ENCODE results near the gene SLC9A9. TPM values are rescaled to one million over a fixed set of nuclear protein-coding genes. Genes with fewer than 3 reads are reported as not detected.

Gene SLC9A9
- total RNA-seq, 4 donors from 2014 or later: 12.8 to 63.8 (median 33.3) TPM

DNA sequence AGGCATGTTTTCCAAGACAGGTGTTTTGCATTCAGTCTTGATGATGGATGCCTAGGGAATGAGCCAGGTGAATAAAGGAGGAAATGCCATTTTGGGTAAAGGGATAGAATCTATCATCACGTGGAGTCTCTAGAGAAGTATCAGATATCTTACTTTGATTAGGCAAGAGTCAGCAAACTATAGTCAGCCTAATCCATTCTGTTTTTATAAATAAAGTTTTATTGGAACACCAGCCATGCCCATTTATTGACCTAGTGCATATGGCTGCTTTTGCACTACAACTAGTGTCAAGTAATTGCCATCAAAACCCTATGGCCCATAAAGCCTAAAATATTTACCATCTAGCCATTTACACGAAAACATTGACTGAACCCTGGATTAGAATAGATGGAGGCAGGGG lies 231.2 kb downstream of the SLC9A9 start:
- no peaks in the 10 kb centered on the region for H3K36me3 ChIP-seq
- H3K27ac ChIP-seq: no peak overlapping the region
- no peaks in the 10 kb centered on the region for H3K9me3 ChIP-seq
- DNase-seq: no peak
- H3K4me1 ChIP-seq: no peaks in the 10 kb centered on the region
- H3K27me3 ChIP-seq: no peaks in the 10 kb centered on the region
- H3K4me3 ChIP-seq: no peak overlapping the region
- TF ChIP-seq, protein P1, sequence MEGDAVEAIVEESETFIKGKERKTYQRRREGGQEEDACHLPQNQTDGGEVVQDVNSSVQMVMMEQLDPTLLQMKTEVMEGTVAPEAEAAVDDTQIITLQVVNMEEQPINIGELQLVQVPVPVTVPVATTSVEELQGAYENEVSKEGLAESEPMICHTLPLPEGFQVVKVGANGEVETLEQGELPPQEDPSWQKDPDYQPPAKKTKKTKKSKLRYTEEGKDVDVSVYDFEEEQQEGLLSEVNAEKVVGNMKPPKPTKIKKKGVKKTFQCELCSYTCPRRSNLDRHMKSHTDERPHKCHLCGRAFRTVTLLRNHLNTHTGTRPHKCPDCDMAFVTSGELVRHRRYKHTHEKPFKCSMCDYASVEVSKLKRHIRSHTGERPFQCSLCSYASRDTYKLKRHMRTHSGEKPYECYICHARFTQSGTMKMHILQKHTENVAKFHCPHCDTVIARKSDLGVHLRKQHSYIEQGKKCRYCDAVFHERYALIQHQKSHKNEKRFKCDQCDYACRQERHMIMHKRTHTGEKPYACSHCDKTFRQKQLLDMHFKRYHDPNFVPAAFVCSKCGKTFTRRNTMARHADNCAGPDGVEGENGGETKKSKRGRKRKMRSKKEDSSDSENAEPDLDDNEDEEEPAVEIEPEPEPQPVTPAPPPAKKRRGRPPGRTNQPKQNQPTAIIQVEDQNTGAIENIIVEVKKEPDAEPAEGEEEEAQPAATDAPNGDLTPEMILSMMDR (IDR thresholded peaks at IDR 0.05): no peak
- TF ChIP-seq POLR2A (IDR thresholded peaks at IDR 0.05): no peak
- intact Hi-C loops (cut with DNase I; ENCODE audit: low total_unique reads): no loop called here

DNA sequence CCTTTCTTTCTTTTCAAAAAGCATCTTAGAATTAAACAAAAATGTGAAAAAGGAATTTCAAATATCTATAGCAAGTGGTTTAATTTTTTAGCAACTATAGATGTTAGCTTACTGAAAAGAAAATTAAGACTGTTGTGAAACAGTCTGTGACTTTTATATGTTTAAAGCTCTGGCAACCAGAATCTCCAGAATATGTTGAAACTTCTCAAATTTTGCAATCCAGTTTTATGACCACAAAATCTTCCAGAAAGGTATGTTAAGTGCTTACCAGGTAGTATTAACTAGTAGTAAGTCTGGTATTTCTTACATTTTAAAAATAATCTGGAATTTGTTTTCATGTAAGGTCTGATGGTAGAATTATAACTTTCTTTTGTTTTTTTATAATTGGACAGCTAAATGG lies 235.0 kb downstream of the SLC9A9 start:
- Histone ChIP-seq H3K4me3 (no peak overlapping the region), H3K4me1 (no peaks in the 10 kb centered on the region), H3K27ac (no peak overlapping the region), H3K9me3 (no peaks in the 10 kb centered on the region), H3K36me3 (no peaks in the 10 kb centered on the region), H3K27me3 (no peaks in the 10 kb centered on the region)
- TF ChIP-seq, protein P1 (IDR thresholded peaks at IDR 0.05): no peak
- no peak for TF ChIP-seq POLR2A (IDR thresholded peaks at IDR 0.05)
- no peak for DNase-seq
- intact Hi-C loops (cut with DNase I; ENCODE audit: low total_unique reads): no loop called here

DNA sequence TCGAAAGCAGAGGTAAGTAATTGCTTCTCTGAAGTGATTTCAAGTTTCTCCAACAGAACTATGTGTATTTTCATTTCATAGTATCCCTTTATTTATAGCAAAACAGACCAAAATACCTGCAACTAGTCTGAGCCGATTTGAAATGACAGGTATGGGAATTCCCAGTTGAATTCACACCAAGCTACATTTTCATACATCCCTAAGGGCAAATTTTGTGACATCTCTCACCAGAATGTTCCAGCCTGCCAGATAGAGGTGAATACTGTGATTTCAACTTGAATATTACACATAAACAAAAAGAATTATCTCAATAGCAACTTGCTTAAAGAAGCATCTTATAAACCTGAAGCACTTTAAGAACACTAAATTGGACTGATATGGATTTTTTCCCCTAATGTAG lies 235.7 kb downstream of the SLC9A9 start:
- no peak overlapping the region for H3K4me3 ChIP-seq
- no peaks in the 10 kb centered on the region for H3K9me3 ChIP-seq
- no peaks in the 10 kb centered on the region for H3K27me3 ChIP-seq
- intact Hi-C loops (cut with DNase I; ENCODE audit: low total_unique reads): no loop called here
- DNase-seq: no peak
- no peaks in the 10 kb centered on the region for H3K4me1 ChIP-seq
- TF ChIP-seq, protein P1 (IDR thresholded peaks at IDR 0.05): no peak
- TF ChIP-seq POLR2A (IDR thresholded peaks at IDR 0.05): no peak
- no peak overlapping the region for H3K27ac ChIP-seq
- H3K36me3 ChIP-seq: no peaks in the 10 kb centered on the region

DNA sequence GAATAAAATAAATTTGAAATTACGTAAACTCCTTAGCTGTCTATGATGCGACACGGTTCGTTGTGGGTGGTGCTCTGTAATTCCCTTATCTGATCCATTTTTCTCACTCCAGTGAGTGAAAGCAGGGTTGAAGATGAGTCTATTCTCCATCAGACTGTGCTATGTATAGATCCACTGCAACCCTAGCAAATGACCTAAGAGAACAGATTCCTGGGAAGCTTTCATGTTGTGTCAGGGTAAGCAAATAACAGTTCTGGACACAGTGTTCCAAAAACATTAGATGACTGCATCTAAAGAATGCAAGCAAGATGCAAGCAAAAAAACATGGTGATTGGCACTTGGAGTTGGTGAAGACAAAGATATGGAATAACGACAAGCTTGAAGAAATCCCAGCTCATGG lies 239.3 kb downstream of the SLC9A9 start:
- Histone ChIP-seq H3K4me1 (no peaks in the 10 kb centered on the region), H3K4me3 (no peak overlapping the region), H3K27me3 (no peaks in the 10 kb centered on the region), H3K27ac (no peak overlapping the region), H3K36me3 (no peaks in the 10 kb centered on the region), H3K9me3 (no peaks in the 10 kb centered on the region)
- TF ChIP-seq POLR2A (IDR thresholded peaks at IDR 0.05): no peak
- TF ChIP-seq, protein P1 (IDR thresholded peaks at IDR 0.05): no peak
- intact Hi-C loops (cut with DNase I; ENCODE audit: low total_unique reads): no loop called here
- no peak for DNase-seq

DNA sequence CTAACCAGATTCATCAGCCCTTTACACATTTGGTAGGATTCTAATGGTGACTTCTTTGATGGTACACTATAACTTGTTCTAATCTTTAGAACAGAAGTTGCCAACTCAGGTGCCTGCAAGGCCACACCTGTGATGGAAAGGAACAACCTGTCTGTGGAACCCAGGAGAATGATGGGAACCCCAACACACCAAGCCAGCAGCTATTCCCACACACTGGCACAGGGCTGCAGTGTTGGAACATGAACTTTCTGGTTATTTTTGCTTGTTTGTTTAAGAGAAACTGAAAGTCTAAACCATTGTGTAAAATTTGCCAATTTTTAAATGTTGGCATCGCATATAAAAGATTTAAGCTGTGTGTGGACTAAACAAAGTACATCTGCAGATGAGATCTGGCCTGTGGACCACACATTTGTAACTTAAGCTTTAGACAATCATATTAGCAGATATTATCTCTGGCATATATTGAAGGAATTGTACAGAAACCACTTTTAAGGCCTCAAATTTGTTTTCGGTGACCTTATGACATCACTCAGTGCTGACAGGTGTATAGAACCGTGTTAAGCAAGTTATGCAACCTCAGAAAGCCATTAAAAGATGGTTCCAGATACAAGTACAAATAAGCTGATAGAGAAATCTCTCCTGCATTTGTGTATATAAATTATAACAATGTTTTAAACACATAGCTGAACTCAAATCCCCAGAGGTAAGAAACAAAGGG lies 242.9 kb downstream of the SLC9A9 start:
- intact Hi-C loops (cut with DNase I; ENCODE audit: low total_unique reads): no loop called here
- no peaks in the 10 kb centered on the region for H3K4me1 ChIP-seq

More for the DNA sequence above, 242.9 kb downstream of the SLC9A9 start:
- Histone ChIP-seq H3K4me3 (no peak overlapping the region), H3K27ac (no peak overlapping the region), H3K36me3 (no peaks in the 10 kb centered on the region), H3K9me3 (no peaks in the 10 kb centered on the region), H3K27me3 (no peaks in the 10 kb centered on the region)
- no peak for DNase-seq
- TF ChIP-seq, protein P1 (IDR thresholded peaks at IDR 0.05): no peak
- no peak for TF ChIP-seq POLR2A (IDR thresholded peaks at IDR 0.05)

Data from uterus (tissue), 4 donors.